ENCODE results near the gene THAP4. TPM values are rescaled to one million over a fixed set of nuclear protein-coding genes. Genes with fewer than 3 reads are reported as not detected.

Gene THAP4
- total RNA-seq, 2 donors from 2014 or later, result 54.6 to 66.1 TPM

GRCh38 chr2:241678307-241678706 is 41.3 kb upstream of the THAP4 start:
- H3K9me3 Mint-ChIP-seq, result no peaks in the 10 kb centered on the region
- no peak for TF ChIP-seq CTCF (conservative IDR thresholded peaks at IDR 0.05)
- no peak for DNase-seq
- peaks cover 71% of the 10 kb centered on the region for H3K36me3 Mint-ChIP-seq (ENCODE audit: low read depth)
- H3K9me3 ChIP-seq (ENCODE audit: control insufficient read depth, low read length), result no peaks in the 10 kb centered on the region
- H3K27me3 Mint-ChIP-seq (ENCODE audit: insufficient read depth), result no peaks in the 10 kb centered on the region
- WGBS, 2 experiments (ENCODE audit: insufficient coverage in 1 of 2, insufficient read length in 1 of 2), result 96 to 97% methylated on average over 13 to 18 of the region's 18 CpGs
- H3K4me1 ChIP-seq (ENCODE audit: control insufficient read depth, insufficient read depth, low read length), result no peaks in the 10 kb centered on the region
- H3K4me1 Mint-ChIP-seq, result no peaks in the 10 kb centered on the region
- no peak overlapping the region for H3K27ac ChIP-seq (ENCODE audit: low read depth, low read length)
- no peaks in the 10 kb centered on the region for H3K27me3 ChIP-seq (ENCODE audit: control insufficient read depth, insufficient read depth, low read length, poor library complexity, severe bottlenecking)
- no peak overlapping the region for H3K27ac Mint-ChIP-seq
- H3K36me3 ChIP-seq (ENCODE audit: control insufficient read depth, insufficient read depth, low read length), result peaks cover 52% of the 10 kb centered on the region
- H3K4me3 ChIP-seq (ENCODE audit: low read length), result no peak overlapping the region
- H3K4me3 Mint-ChIP-seq, result no peak overlapping the region
- no peak overlapping the region for H3K9ac ChIP-seq (ENCODE audit: extremely low read depth, low read length, poor library complexity, severe bottlenecking)

- no peak overlapping the region for H3K27ac Mint-ChIP-seq
- H3K9ac ChIP-seq (ENCODE audit: extremely low read depth, low read length, poor library complexity, severe bottlenecking), result no peak overlapping the region
Observed at GRCh38 chr2:241677392-241677791, 40.4 kb upstream of the THAP4 start.

GRCh38 chr2:241676665-241677064 is 39.7 kb upstream of the THAP4 start:
- no peak for TF ChIP-seq CTCF (conservative IDR thresholded peaks at IDR 0.05)
- 93 to 97% methylated on average over 14 to 17 of the region's 17 CpGs for WGBS, 2 experiments (ENCODE audit: insufficient coverage in 1 of 2, insufficient read length in 1 of 2)
- Mint-ChIP-seq H3K36me3 (ENCODE audit: low read depth) (peaks cover 57% of the 10 kb centered on the region), H3K4me3 (no peak overlapping the region), H3K27me3 (ENCODE audit: insufficient read depth) (no peaks in the 10 kb centered on the region), H3K9me3 (no peaks in the 10 kb centered on the region), H3K27ac (no peak overlapping the region), H3K4me1 (no peaks in the 10 kb centered on the region)
- Histone ChIP-seq H3K4me3 (ENCODE audit: low read length) (no peak overlapping the region), H3K9me3 (ENCODE audit: control insufficient read depth, low read length) (no peaks in the 10 kb centered on the region), H3K27ac (ENCODE audit: low read depth, low read length) (no peak overlapping the region), H3K36me3 (ENCODE audit: control insufficient read depth, insufficient read depth, low read length) (peaks cover 36% of the 10 kb centered on the region), H3K27me3 (ENCODE audit: control insufficient read depth, insufficient read depth, low read length, poor library complexity, severe bottlenecking) (no peaks in the 10 kb centered on the region), H3K4me1 (ENCODE audit: control insufficient read depth, insufficient read depth, low read length) (no peaks in the 10 kb centered on the region), H3K9ac (ENCODE audit: extremely low read depth, low read length, poor library complexity, severe bottlenecking) (no peak overlapping the region)
- no peak for DNase-seq

More at GRCh38 chr2:241677392-241677791, 40.4 kb upstream of the THAP4 start:
- no peaks in the 10 kb centered on the region for H3K9me3 Mint-ChIP-seq
- H3K27ac ChIP-seq (ENCODE audit: low read depth, low read length), result no peak overlapping the region
- peaks cover 43% of the 10 kb centered on the region for H3K36me3 ChIP-seq (ENCODE audit: control insufficient read depth, insufficient read depth, low read length)
- no peak overlapping the region for H3K4me3 Mint-ChIP-seq
- no peaks in the 10 kb centered on the region for H3K27me3 Mint-ChIP-seq (ENCODE audit: insufficient read depth)
- no peak overlapping the region for H3K4me3 ChIP-seq (ENCODE audit: low read length)
- no peaks in the 10 kb centered on the region for H3K9me3 ChIP-seq (ENCODE audit: control insufficient read depth, low read length)
- H3K4me1 Mint-ChIP-seq, result no peaks in the 10 kb centered on the region
- H3K36me3 Mint-ChIP-seq (ENCODE audit: low read depth), result peaks cover 63% of the 10 kb centered on the region
- TF ChIP-seq CTCF (conservative IDR thresholded peaks at IDR 0.05), result no peak
- DNase-seq, result no peak
- no peaks in the 10 kb centered on the region for H3K4me1 ChIP-seq (ENCODE audit: control insufficient read depth, insufficient read depth, low read length)
- WGBS, 2 experiments (ENCODE audit: insufficient coverage in 1 of 2, insufficient read length in 1 of 2), result 91 to 93% methylated on average over 23 to 24 of the region's 24 CpGs
- no peaks in the 10 kb centered on the region for H3K27me3 ChIP-seq (ENCODE audit: control insufficient read depth, insufficient read depth, low read length, poor library complexity, severe bottlenecking)

Data from endodermal cell (in vitro differentiated cells).